HG03025 (cell line): ENCODE results near the gene EGFR.

Experiments used
- ATAC-seq: cut with Tn5 transposase; IDR thresholded peaks from one replicate; pipeline ENCODE4 v1.9.1; 2021; ENCODE audit warnings: mild to moderate bottlenecking, moderate library complexity; ENCODE audit not compliant: unreplicated experiment, low FRiP score

The EGFR gene

GRCh38 chr7:55018361-55019190, at the start of gene EGFR:
Gene EGFR, plus strand, starts transcription at chr7:55019017. Its CDS starts 261 bp downstream, at chr7:55019278.
- ATAC-seq, result no peak

DNA sequence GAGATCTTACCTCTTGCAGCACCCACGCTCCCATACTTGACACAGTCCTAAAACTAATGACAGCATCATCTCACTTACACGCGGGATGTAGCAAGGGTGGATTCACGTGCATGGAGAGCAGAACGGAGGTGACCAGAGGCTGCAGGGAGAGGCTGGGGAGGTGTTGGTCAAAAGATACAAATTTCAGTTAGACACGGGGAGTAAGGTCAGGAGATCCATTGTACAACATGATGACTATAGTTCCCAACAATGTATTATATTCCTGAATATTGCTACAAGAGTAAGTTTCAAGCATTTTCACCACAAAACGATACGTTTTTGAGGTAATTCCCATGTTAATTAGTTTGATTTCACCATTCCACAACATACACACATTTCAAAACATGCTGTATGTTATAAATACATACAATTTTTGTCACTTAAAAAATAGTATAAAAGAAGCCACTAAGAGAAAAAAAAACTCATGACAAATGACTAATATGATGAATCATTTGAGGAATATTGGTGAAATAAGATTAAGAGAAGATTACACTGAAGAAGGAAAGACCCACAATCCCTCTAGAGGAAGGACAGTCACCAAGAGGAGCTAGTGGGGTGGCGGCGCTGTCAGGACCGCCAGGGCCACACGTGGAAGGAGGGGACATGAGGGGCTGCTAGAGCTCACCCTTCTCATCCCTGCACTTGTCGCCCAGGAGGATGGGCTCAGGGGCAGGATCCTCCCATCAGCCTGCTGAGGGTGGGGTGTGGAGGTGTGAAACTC, 49.4 kb upstream of the EGFR start:
- ATAC-seq, result no peak

DNA sequence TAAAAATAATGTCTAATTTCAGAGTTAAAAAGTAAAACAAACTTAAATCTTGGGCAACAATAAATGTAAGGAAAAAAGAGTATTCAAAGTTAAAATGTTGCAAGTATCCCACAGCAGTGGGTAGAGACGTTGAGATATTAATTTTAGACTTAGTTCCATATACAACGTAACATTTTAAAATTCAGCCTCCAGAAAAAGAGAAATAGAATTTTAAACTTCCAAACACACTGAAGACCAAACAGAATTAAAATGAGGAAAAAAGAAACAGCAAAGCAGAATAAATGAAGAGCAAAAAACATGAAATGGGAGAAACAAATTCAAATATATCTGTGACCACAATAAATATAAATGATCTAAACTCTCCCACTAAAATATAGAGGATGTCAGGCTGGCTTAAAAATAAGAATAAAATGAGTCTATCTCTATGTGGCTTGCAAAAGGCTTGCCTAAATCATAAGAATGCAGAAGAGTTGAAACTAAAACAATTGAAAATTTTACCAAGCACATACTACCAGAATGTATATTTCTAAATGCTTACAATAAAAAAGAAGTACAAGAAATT, 46.0 kb upstream of the EGFR start:
- ATAC-seq, result no peak

DNA sequence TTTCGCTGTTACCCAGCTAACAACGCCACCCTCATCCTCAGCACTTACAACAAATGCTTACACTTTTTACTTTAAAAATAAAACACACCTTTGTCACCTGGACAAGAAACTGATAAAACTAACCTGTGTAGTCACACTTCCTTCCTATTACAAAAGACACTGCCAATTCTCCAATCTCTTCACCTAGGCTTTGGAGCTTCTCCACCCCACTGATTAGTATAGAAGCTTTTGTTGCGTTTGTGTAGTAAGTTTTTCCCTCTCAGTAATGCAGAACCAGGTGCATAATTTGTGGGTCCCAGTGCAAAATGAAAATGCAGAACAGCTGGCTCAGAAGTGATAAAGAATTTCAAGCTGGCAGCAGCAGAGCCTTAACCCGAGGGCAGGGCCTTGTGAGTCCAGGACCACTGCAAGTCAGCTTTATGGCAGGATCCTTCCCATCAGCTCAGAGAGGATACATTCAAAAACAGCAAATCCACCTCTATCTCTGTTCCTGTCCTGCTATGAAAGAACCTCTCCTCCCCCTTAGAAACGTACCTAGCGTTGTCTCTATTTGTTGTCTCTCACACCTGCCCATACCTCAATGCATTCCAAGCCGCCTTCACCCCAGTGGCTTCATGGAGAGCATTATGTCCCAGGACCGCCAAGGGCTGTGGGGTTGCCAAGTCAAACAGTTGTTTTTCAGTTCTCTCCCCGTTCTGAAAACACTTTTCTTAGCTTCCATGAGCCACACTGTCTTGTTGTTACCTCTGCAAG, 40.3 kb upstream of the EGFR start:
- no peak for ATAC-seq

GRCh38 chr7:54980521-54980920, 38.3 kb upstream of the EGFR start:
- no peak for ATAC-seq

DNA sequence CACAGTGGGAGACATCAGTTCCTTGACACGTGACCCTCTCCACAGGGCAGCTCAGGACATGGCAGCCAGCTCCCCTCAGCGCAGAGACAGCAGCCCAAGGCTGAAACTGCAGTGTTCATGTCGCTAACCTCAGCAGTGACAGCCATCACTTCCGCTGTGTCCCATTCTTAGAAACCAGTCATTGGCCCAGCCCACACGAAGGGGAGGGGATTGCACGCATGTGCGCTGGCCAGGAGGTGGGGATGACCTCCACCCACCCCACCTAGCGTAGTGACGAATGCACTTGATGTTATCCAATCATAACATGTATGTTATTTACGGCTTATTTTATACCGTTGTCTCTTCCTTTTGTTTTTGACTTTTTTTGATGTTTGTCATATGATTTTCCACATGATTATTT, 36.9 kb upstream of the EGFR start:
- ATAC-seq, result no peak

DNA sequence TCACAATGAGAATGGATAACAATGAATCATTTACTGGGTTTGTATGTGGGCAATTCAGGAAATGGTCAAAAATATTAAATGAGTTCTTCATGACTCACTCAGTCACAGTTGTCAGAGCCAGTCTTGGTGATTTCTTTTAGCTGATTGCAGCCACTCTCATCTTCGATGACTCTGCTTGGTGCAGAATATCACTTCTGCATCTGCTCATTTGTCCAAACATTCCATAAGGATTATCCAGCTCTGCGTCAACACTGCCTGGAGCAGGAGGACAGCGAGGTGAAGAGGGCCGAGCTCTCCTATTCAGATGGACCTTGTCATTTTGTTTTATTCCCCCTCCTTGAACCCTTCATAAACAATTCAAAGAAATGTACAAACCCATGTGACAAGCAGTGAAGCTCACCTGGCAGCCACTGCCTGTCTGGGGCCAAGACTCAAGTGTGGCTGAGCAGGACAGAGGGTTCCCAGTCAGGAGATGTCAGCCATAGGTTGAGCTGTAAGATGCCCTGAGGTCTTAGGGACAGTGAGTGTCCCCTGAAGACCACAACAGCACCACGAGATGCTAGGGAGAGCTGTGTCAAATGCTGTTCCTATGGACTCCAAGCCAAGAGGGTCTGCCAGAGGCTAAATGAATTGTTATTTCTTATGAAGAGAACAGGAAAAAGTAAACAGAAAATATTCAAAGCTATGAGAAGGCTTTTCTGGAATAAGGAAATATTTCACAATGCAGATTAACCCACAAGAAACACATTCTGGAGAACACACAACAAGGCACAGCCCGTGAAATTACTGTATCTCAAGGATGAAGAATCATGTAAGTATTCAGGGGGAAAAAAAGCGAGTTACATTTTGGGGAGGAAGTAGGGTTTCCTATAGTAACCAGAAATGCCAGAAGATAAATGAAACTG, 33.1 kb upstream of the EGFR start:
- no peak for ATAC-seq

GRCh38 chr7:54986716-54987115, 32.1 kb upstream of the EGFR start:
- ATAC-seq, result no peak

DNA sequence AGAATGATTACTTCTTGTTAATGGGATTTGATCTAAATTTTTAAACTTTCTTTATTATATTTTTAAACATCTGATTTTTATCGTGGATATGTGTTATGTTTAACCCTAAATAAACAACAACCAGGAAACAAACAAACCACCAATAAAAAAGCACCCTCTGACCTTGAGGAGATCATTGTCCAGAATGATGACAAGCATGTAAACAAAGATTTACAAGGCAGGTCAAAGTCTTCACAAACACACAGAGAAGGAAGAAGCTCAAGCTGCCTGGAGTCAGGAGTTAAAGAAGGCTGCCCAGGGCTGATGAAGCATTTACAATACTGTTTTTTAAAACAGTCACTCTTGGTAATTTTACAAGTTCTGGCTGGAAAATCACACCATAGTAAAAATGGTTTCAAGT, 31.0 kb upstream of the EGFR start:
- ATAC-seq, result no peak

- ATAC-seq, result no peak
These were observed 30.3 kb upstream of the EGFR start for GRCh38 chr7:54988516-54988915.

GRCh38 chr7:54989453-54990225, 29.2 kb upstream of the EGFR start:
- ATAC-seq, result no peak

GRCh38 chr7:54991341-54991740, 27.5 kb upstream of the EGFR start:
- no peak for ATAC-seq

DNA sequence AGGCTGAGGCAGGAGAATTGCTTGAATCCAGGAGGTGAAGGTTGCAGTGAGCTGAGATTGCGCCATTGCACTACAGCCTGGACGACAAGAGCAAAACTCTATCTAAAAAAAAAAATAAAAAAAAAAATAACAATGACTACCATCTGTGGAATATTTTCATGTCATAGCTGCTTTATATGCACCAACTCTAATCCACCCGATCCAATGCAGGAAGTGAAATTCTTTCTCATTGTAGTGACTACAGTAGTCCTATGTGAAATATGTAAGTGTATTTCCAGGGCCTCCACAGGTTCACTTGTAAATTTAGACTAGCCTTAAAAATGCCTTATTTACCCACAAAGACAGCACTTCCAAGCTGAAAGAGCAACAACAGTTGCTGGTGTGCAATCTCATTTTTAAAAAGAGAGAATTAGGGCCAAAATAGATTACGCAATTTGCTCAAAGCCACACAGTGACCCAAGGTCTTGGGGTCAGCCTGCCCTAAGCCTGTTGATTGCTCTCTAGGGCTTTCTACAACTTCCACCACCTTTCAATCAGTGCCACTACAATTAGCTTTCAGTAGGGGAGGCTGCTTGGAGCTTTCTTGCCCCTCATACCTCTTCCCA, 25.8 kb upstream of the EGFR start:
- ATAC-seq, result no peak

DNA sequence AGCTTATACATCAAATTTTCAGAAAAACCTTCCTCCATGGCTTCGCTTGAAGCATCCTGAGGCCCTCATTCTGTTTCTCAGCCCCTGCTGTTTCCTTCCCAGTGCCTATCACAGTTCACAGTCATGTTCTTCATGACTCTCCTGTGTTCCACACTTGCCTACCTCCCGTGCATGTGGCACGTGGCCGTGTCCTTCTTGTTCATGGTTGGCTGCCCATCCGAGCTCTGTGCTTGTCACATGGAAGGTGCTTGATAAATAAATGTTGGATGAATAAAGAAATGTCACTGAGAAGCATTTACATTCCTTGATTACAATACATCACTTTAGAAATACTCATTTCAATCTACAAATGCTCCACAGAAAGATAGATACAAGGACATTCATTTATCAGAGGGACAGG, 23.7 kb upstream of the EGFR start:
- no peak for ATAC-seq

GRCh38 chr7:54995610-54996363, 23.0 kb upstream of the EGFR start:
- ATAC-seq, result peak; percentile 61

- no peak for ATAC-seq
These were observed 22.4 kb upstream of the EGFR start for GRCh38 chr7:54996391-54996790.

DNA sequence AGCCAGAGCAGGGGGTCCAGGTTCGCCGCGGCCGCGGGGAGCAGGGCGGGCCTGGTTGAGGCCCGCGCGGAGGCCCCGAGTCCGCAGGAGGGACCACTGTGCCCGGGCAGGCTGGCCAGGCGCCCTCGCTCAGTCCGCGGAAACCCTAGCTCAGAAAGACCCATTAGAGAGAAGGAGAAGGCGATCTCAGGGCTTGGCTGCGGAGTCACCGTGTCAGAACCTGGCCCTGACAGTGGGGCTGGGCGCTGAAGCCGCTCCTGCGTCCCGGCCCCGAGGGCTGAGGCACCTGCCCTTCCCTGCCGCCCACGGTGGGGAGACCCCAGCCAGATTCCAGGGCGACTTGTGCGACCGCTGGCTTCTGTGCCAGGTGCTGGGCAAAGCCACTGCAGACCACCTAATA, 14.2 kb upstream of the EGFR start:
- no peak for ATAC-seq

- no peak for ATAC-seq
These were observed 13.5 kb upstream of the EGFR start for GRCh38 chr7:55005241-55005851.
